Ascending aorta (tissue), 2 donors: ENCODE results near the gene CD44. TPM values are rescaled to one million over a fixed set of nuclear protein-coding genes. Genes with fewer than 3 reads are reported as not detected.

Experiments
- DNase-seq, 2 donors: peaks; one replicate each; pipeline ENCODE4 v3.0.0-alpha.2; 2019; ENCODE audit warnings: low spot score in 2 of 2
- H3K27ac ChIP-seq, 2 donors: fragments of 200-600 bp; sonication (generic); one replicate each; pipeline ENCODE4 v1.5.1; 2016 to 2017; ENCODE audit warnings: mild to moderate bottlenecking in 1 of 2
- H3K27me3 ChIP-seq: fragments of 200-600 bp; sonication (generic); one replicate; pipeline ENCODE4 v1.5.1; 2017
- H3K36me3 ChIP-seq, 2 donors: fragments of 200-600 bp; sonication (generic); one replicate each; pipeline ENCODE4 v1.5.1; 2016
- H3K4me1 ChIP-seq, 2 donors: fragments of 200-600 bp; sonication (generic); one replicate each; pipeline ENCODE4 v1.5.1; 2016 to 2017; ENCODE audit warnings: mild to moderate bottlenecking in 1 of 2
- H3K4me3 ChIP-seq, 2 donors: fragments of 200-600 bp; sonication (generic); one replicate each; pipeline ENCODE4 v1.5.1; 2016 to 2017; ENCODE audit warnings: mild to moderate bottlenecking in 1 of 2
- H3K9me3 ChIP-seq, 2 donors: fragments of 200-600 bp; sonication (generic); one replicate each; pipeline ENCODE4 v1.5.1; 2016
- CTCF ChIP-seq, 3 experiments: fragments of 200-600 bp in 2 of 3; fragments of 450-650 bp in 1 of 3; sonication (generic) in 2 of 3; IDR thresholded peaks; one replicate each; pipeline ENCODE4 v1.5.1; 2016 to 2019; ENCODE audit warnings: antibody characterized with exemption in 3 of 3, mild to moderate bottlenecking in 1 of 3, moderate library complexity in 1 of 3
- intact Hi-C: fragments of 100-400 bp; cut with DNase I; formaldehyde crosslinking; loops from one replicate; pipeline ENCODE4 v1.15.1; 2023
- total RNA-seq: library from RNA; depleted of rRNA; stranded (reverse); fragments of >200 nt; gene quantifications from one replicate; pipeline ENCODE4 v1.1.0, GENCODE V29; 2016

The CD44 gene
- total RNA-seq, 1 donor from 2014 or later: 188 TPM

- Histone ChIP-seq H3K9me3 (no peaks in the 10 kb centered on the region), H3K36me3 (peaks cover 0 to 3% of the 10 kb centered on the region in 2 donors), H3K4me3 (peak overlapping the region in 1 of 2 donors; percentile 31), H3K4me1 (peaks cover 19 to 50% of the 10 kb centered on the region in 2 donors), H3K27me3 (no peaks in the 10 kb centered on the region), H3K27ac (peak overlapping the region in 1 of 2 donors; percentile 11)
- no peak for DNase-seq
- intact Hi-C loops: no loop called here
- no peak for TF ChIP-seq CTCF (IDR thresholded peaks at IDR 0.05)
These were observed 6.3 kb downstream of the CD44 start for GRCh38 chr11:35145271-35145670.

- peak overlapping the region in 1 of 2 donors; percentile 11 for H3K27ac ChIP-seq
- H3K36me3 ChIP-seq: peaks cover 0 to 3% of the 10 kb centered on the region in 2 donors
- no peak for TF ChIP-seq CTCF (IDR thresholded peaks at IDR 0.05)
- no peak for DNase-seq
- H3K27me3 ChIP-seq: no peaks in the 10 kb centered on the region
- peaks cover 19 to 50% of the 10 kb centered on the region in 2 donors for H3K4me1 ChIP-seq
- intact Hi-C loops: no loop called here
- H3K9me3 ChIP-seq: no peaks in the 10 kb centered on the region
- H3K4me3 ChIP-seq: no peak overlapping the region
These were observed 7.1 kb downstream of the CD44 start for GRCh38 chr11:35146074-35146521.

- H3K4me1 ChIP-seq: peaks cover 19 to 54% of the 10 kb centered on the region in 2 donors
- intact Hi-C loops: no loop called here
- no peaks in the 10 kb centered on the region for H3K27me3 ChIP-seq
- H3K4me3 ChIP-seq: no peak overlapping the region
- no peak for DNase-seq
- peak overlapping the region in 1 of 2 donors; percentile 17 for H3K27ac ChIP-seq
- H3K9me3 ChIP-seq: no peaks in the 10 kb centered on the region
- TF ChIP-seq CTCF (IDR thresholded peaks at IDR 0.05): no peak
- peaks cover 0 to 3% of the 10 kb centered on the region in 2 donors for H3K36me3 ChIP-seq
These were observed 7.7 kb downstream of the CD44 start for GRCh38 chr11:35146711-35147110.

- Histone ChIP-seq H3K4me3 (no peak overlapping the region), H3K4me1 (peaks cover 17 to 53% of the 10 kb centered on the region in 2 donors), H3K9me3 (no peaks in the 10 kb centered on the region), H3K36me3 (peaks cover 0 to 3% of the 10 kb centered on the region in 2 donors), H3K27ac (peak overlapping the region in 1 of 2 donors; percentile 17), H3K27me3 (no peaks in the 10 kb centered on the region)
- TF ChIP-seq CTCF (IDR thresholded peaks at IDR 0.05): no peak
- intact Hi-C loops: no loop called here
- no peak for DNase-seq
These were observed 8.3 kb downstream of the CD44 start for GRCh38 chr11:35147235-35147634.

GRCh38 chr11:35148163-35148837, 9.3 kb downstream of the CD44 start:
- no peak overlapping the region for H3K4me3 ChIP-seq
- H3K27ac ChIP-seq: no peak overlapping the region
- H3K9me3 ChIP-seq: no peaks in the 10 kb centered on the region
- H3K27me3 ChIP-seq: no peaks in the 10 kb centered on the region
- intact Hi-C loops: no loop called here
- peaks cover 14 to 49% of the 10 kb centered on the region in 2 donors for H3K4me1 ChIP-seq
- DNase-seq: no peak
- TF ChIP-seq CTCF (IDR thresholded peaks at IDR 0.05): no peak
- H3K36me3 ChIP-seq: peaks cover 0 to 3% of the 10 kb centered on the region in 2 donors
